ENCODE data around the gene SCYGR8. TPM values are rescaled to one million over a fixed set of nuclear protein-coding genes. Genes with fewer than 3 reads are reported as not detected.

Gene SCYGR8
- polyA plus RNA-seq, 1 of the 3 experiments (the other 2 are of a cell fraction), result not detected

DNA sequence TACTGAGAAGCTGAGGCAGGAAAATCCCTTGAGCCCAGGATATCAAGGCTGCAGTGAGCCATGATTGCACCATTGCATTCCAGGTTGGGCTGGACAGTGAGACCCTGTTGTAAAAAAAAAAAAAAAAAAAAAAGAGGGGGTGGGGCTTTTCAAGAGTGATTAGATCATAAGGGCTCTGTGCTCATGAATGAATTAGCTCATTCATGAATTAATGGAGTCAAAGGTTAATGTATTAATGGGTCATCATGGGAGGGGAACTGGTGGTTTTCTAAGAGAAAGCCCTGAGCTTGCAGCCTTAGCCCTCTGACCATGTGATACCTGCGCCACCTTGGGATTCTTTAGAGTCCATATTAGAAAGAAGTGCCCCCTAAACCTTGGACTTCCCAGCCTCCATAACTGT is 32.4 kb upstream of the SCYGR8 start:
- POLR2A ChIA-PET, result no interaction called here
- CTCF ChIA-PET, result no interaction called here

DNA sequence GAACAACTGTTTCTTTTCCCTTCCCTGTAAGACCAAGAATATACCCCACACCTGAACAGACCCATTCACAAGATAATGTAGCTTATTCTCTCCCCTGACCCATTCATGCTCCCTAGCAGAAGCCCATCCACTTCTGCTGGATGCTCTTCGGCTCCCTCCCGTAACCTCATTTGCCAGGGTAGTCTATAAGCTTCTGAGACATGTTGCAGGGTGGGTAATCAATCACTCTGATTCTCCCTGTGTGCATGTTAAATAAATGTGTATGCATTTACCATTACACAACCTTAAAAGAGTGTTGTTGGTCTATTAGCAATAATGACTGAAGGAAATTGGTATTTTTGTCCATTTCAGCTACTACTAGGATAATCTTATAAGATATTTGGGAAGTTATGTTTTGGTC is 29.2 kb upstream of the SCYGR8 start:
- CTCF ChIA-PET, result no interaction called here
- no peaks in the 10 kb centered on the region for H3K9me2 ChIP-seq
- H3K27me3 ChIP-seq (ENCODE audit: insufficient read depth), result peaks cover 39% of the 10 kb centered on the region; the same call in 1 of the 2 replicates
- no peaks in the 10 kb centered on the region for H3K36me3 ChIP-seq (replicated peaks in 1 of 2; ENCODE audit: control insufficient read depth in 1 of 2, insufficient read depth in 2 of 2, low read length in 1 of 2)
- DNase-seq, result no peak
- H3K4me3 ChIP-seq (ENCODE audit: low read depth in 2 of 2, low read length in 1 of 2), result no peak overlapping the region
- no peaks in the 10 kb centered on the region for H3F3A ChIP-seq (replicated peaks; ENCODE audit: insufficient read depth)
- H2AFZ ChIP-seq (ENCODE audit: low read depth), result no peak overlapping the region
- H4K20me1 ChIP-seq (ENCODE audit: insufficient read depth), result no peaks in the 10 kb centered on the region
- TF ChIP-seq FOXM1 (IDR thresholded peaks at IDR 0.05; ENCODE audit: low read depth) (no peak), RAD21 (IDR thresholded peaks at IDR 0.05; ENCODE audit: low read length) (no peak), GABPA (IDR thresholded peaks at IDR 0.05; ENCODE audit: low read depth) (no peak), NFIC (IDR thresholded peaks at IDR 0.05; ENCODE audit: borderline replicate concordance) (no peak), EZH2phosphoT487 (IDR thresholded peaks at IDR 0.05; ENCODE audit: borderline replicate concordance, low read depth) (no peak), JUND (IDR thresholded peaks at IDR 0.05) (no peak), MXI1 (IDR thresholded peaks at IDR 0.05; ENCODE audit: low read depth, low read length) (no peak), RXRA (IDR thresholded peaks at IDR 0.05; ENCODE audit: borderline replicate concordance, low read depth) (no peak), NRF1 (IDR thresholded peaks at IDR 0.05; ENCODE audit: low read depth, low read length) (no peak), ELF1 (IDR thresholded peaks at IDR 0.05) (no peak), RFX5 (IDR thresholded peaks at IDR 0.05; ENCODE audit: low read length) (no peak), GATA2 (CRISPR knock-in tag; IDR thresholded peaks at IDR 0.05) (no peak), POLR2AphosphoS5 (IDR thresholded peaks at IDR 0.05; ENCODE audit: low read depth, low read length) (no peak), YY1 (IDR thresholded peaks at IDR 0.05; ENCODE audit: low read depth) (no peak), MEF2A (IDR thresholded peaks at IDR 0.05; ENCODE audit: borderline replicate concordance, low read depth) (no peak)
- TF ChIP-seq, protein P1, sequence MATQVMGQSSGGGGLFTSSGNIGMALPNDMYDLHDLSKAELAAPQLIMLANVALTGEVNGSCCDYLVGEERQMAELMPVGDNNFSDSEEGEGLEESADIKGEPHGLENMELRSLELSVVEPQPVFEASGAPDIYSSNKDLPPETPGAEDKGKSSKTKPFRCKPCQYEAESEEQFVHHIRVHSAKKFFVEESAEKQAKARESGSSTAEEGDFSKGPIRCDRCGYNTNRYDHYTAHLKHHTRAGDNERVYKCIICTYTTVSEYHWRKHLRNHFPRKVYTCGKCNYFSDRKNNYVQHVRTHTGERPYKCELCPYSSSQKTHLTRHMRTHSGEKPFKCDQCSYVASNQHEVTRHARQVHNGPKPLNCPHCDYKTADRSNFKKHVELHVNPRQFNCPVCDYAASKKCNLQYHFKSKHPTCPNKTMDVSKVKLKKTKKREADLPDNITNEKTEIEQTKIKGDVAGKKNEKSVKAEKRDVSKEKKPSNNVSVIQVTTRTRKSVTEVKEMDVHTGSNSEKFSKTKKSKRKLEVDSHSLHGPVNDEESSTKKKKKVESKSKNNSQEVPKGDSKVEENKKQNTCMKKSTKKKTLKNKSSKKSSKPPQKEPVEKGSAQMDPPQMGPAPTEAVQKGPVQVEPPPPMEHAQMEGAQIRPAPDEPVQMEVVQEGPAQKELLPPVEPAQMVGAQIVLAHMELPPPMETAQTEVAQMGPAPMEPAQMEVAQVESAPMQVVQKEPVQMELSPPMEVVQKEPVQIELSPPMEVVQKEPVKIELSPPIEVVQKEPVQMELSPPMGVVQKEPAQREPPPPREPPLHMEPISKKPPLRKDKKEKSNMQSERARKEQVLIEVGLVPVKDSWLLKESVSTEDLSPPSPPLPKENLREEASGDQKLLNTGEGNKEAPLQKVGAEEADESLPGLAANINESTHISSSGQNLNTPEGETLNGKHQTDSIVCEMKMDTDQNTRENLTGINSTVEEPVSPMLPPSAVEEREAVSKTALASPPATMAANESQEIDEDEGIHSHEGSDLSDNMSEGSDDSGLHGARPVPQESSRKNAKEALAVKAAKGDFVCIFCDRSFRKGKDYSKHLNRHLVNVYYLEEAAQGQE (IDR thresholded peaks at IDR 0.05; ENCODE audit: low read depth, low read length), result no peak
- TF ChIP-seq, protein P2, sequence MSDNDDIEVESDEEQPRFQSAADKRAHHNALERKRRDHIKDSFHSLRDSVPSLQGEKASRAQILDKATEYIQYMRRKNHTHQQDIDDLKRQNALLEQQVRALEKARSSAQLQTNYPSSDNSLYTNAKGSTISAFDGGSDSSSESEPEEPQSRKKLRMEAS (IDR thresholded peaks at IDR 0.05; ENCODE audit: low read depth), result no peak
- TF ChIP-seq, protein P3, sequence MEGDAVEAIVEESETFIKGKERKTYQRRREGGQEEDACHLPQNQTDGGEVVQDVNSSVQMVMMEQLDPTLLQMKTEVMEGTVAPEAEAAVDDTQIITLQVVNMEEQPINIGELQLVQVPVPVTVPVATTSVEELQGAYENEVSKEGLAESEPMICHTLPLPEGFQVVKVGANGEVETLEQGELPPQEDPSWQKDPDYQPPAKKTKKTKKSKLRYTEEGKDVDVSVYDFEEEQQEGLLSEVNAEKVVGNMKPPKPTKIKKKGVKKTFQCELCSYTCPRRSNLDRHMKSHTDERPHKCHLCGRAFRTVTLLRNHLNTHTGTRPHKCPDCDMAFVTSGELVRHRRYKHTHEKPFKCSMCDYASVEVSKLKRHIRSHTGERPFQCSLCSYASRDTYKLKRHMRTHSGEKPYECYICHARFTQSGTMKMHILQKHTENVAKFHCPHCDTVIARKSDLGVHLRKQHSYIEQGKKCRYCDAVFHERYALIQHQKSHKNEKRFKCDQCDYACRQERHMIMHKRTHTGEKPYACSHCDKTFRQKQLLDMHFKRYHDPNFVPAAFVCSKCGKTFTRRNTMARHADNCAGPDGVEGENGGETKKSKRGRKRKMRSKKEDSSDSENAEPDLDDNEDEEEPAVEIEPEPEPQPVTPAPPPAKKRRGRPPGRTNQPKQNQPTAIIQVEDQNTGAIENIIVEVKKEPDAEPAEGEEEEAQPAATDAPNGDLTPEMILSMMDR (IDR thresholded peaks at IDR 0.05), result no peak
- TF ChIP-seq, protein P4, sequence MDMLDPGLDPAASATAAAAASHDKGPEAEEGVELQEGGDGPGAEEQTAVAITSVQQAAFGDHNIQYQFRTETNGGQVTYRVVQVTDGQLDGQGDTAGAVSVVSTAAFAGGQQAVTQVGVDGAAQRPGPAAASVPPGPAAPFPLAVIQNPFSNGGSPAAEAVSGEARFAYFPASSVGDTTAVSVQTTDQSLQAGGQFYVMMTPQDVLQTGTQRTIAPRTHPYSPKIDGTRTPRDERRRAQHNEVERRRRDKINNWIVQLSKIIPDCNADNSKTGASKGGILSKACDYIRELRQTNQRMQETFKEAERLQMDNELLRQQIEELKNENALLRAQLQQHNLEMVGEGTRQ (IDR thresholded peaks at IDR 0.05; ENCODE audit: borderline replicate concordance, low read depth, low read length), result no peak
- TF ChIP-seq, protein P5, sequence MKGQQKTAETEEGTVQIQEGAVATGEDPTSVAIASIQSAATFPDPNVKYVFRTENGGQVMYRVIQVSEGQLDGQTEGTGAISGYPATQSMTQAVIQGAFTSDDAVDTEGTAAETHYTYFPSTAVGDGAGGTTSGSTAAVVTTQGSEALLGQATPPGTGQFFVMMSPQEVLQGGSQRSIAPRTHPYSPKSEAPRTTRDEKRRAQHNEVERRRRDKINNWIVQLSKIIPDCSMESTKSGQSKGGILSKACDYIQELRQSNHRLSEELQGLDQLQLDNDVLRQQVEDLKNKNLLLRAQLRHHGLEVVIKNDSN (IDR thresholded peaks at IDR 0.05; ENCODE audit: borderline replicate concordance, low read depth), result no peak
- H3K9ac ChIP-seq, result no peak overlapping the region
- 34% methylated on average over 2 of the region's 2 CpGs for WGBS (ENCODE audit: low lambda C conversion rate)
- H3K4me2 ChIP-seq, result no peak overlapping the region
- POLR2A ChIA-PET, result no interaction called here
- no peaks in the 10 kb centered on the region for H3K9me3 ChIP-seq
- no peaks in the 10 kb centered on the region for H3K79me2 ChIP-seq (ENCODE audit: insufficient read depth)
- peaks cover 3 to 4% of the 10 kb centered on the region in 2 experiments; a peak in 1 of 4 replicates for H3K4me1 ChIP-seq (ENCODE audit: control insufficient read depth in 1 of 2, insufficient read depth in 2 of 2, low read depth in 1 of 2, low read length in 1 of 2)
- no peak overlapping the region for H3K27ac ChIP-seq (ENCODE audit: low read depth in 2 of 2, low read length in 1 of 2)

More for the DNA sequence above, 32.4 kb upstream of the SCYGR8 start:
- no peak for TF ChIP-seq JUND (IDR thresholded peaks at IDR 0.05)
- TF ChIP-seq POLR2AphosphoS5 (IDR thresholded peaks at IDR 0.05; ENCODE audit: low read depth, low read length), result no peak
- TF ChIP-seq FOXM1 (IDR thresholded peaks at IDR 0.05; ENCODE audit: low read depth), result no peak
- no peak for TF ChIP-seq RXRA (IDR thresholded peaks at IDR 0.05; ENCODE audit: borderline replicate concordance, low read depth)
- TF ChIP-seq TAF1 (IDR thresholded peaks at IDR 0.05; ENCODE audit: borderline replicate concordance, low read depth, low read length), result no peak
- no peak for TF ChIP-seq TEAD4 (IDR thresholded peaks at IDR 0.05; ENCODE audit: borderline replicate concordance, insufficient read depth)
- Histone ChIP-seq H3K4me1 (ENCODE audit: control insufficient read depth in 1 of 2, insufficient read depth in 2 of 2, low read depth in 1 of 2, low read length in 1 of 2) (peaks cover 3 to 4% of the 10 kb centered on the region in 2 experiments; a peak in 1 of 4 replicates), H3K9ac (no peak overlapping the region), H3K4me3 (ENCODE audit: low read depth in 2 of 2, low read length in 1 of 2) (no peak overlapping the region), H4K20me1 (ENCODE audit: insufficient read depth) (no peaks in the 10 kb centered on the region), H3K9me2 (no peaks in the 10 kb centered on the region), H3K36me3 (replicated peaks in 1 of 2; ENCODE audit: control insufficient read depth in 1 of 2, insufficient read depth in 2 of 2, low read length in 1 of 2) (no peaks in the 10 kb centered on the region), H3F3A (replicated peaks; ENCODE audit: insufficient read depth) (no peaks in the 10 kb centered on the region), H3K4me2 (no peak overlapping the region), H3K79me2 (ENCODE audit: insufficient read depth) (no peaks in the 10 kb centered on the region), H3K27ac (ENCODE audit: low read depth in 2 of 2, low read length in 1 of 2) (no peak overlapping the region), H3K27me3 (ENCODE audit: insufficient read depth) (peaks cover 63% of the 10 kb centered on the region; the same call in 1 of the 2 replicates), H3K9me3 (no peaks in the 10 kb centered on the region), H2AFZ (ENCODE audit: low read depth) (no peak overlapping the region)
- WGBS (ENCODE audit: low lambda C conversion rate), result 73% methylated on average over 1 of the region's 1 CpG
- no peak for DNase-seq
